Activated naive CD4-positive, alpha-beta T cell treated with anti-CD3 and anti-CD28 coated beads for 36 hours (primary cell): ENCODE data around the gene JAKMIP1. TPM values are rescaled to one million over a fixed set of nuclear protein-coding genes. Genes with fewer than 3 reads are reported as not detected.

Experiments
- CTCF ChIA-PET: fragments of 350-600 bp; sonication (Branson Sonifier 250); formaldehyde crosslinking; loops from one replicate; lab custom pipeline; 2021; ENCODE audit warnings: antibody characterized with exemption; lab: Charles Lee
- DNase-seq: peaks from one replicate; pipeline ENCODE4 v3.0.0-alpha.2; 2020
- H3K27ac Mint-ChIP-seq: one replicate; pipeline ENCODE4 v1.8.0; 2021; ENCODE audit warnings: mild to moderate bottlenecking, mixed read lengths
- H3K27me3 Mint-ChIP-seq: one replicate; pipeline ENCODE4 v1.8.0; 2021; ENCODE audit warnings: low read depth, mixed read lengths
- H3K36me3 Mint-ChIP-seq: one replicate; pipeline ENCODE4 v1.8.0; 2021; ENCODE audit warnings: low read depth, mixed read lengths
- H3K4me1 Mint-ChIP-seq: one replicate; pipeline ENCODE4 v1.8.0; 2021; ENCODE audit warnings: low read depth, mixed read lengths
- H3K4me3 Mint-ChIP-seq: one replicate; pipeline ENCODE4 v1.8.0; 2021; ENCODE audit warnings: mild to moderate bottlenecking, moderate library complexity, mixed read lengths
- H3K9me3 Mint-ChIP-seq: one replicate; pipeline ENCODE4 v1.8.0; 2021; ENCODE audit warnings: mixed read lengths
- intact Hi-C: fragments of 100-400 bp; cut with micrococcal nuclease; formaldehyde crosslinking; loops from one replicate; pipeline ENCODE4 v1.15.1; 2023
- total RNA-seq, 2 experiments: library from RNA; stranded (reverse); gene quantifications; one replicate each; pipeline ENCODE4 v1.2.3, GENCODE V29; 2021

Gene JAKMIP1
- total RNA-seq, result under 1 TPM; 0.27 to 0.50 TPM

GRCh38 chr4:6200011-6200921 lies at the start of gene JAKMIP1:
TSS of gene JAKMIP1 (minus strand) at chr4:6200549. CDS start at chr4:6112850, 87,699 bp downstream.
- CTCF ChIA-PET, result no interaction called here
- Mint-ChIP-seq H3K4me1 (peaks cover 11% of the 10 kb centered on the region), H3K9me3 (peaks cover 8% of the 10 kb centered on the region), H3K36me3 (no peaks in the 10 kb centered on the region), H3K27me3 (peaks cover 46% of the 10 kb centered on the region), H3K4me3 (peak within 1 kb of the TSS; percentile 58), H3K27ac (no peak within 1 kb of the TSS)
- peak; percentile 82 for DNase-seq
- intact Hi-C loops, result no loop called here

DNA sequence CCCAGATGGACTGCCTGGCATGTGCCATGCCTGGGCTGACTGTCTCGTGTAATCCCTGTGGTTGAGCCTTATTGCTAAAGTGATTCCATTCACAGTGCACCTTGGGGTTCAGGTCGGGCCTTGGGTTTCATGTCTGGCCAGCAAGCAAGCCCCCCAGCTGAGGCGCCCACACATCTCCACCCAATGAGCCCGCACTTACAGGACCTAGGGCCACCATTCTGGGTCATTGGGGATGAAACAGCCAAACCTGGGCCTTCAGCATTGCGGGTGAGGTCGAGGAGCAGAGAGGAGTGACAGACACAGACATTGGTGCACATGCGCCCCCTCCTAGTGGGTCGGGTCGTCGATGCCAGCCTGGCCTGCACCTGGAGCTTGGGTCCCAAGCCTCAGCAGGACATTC lies 48.0 kb upstream of the JAKMIP1 start:
- Mint-ChIP-seq H3K36me3 (no peaks in the 10 kb centered on the region), H3K27me3 (peaks cover 39% of the 10 kb centered on the region), H3K4me1 (no peaks in the 10 kb centered on the region), H3K27ac (no peak overlapping the region), H3K9me3 (peaks cover 8% of the 10 kb centered on the region), H3K4me3 (no peak overlapping the region)
- intact Hi-C loops, result no loop called here
- CTCF ChIA-PET, result interaction anchor here (1.5 to 4.8 kb wide), 3 partner anchors 79 to 116 kb away, joined by 4 to 105 read pairs (median 58); no protein-coding TSS in a partner anchor
- DNase-seq, result no peak

- intact Hi-C loops, result no loop called here
Measured at GRCh38 chr4:6246170-6246634, 45.9 kb upstream of the JAKMIP1 start.

DNA sequence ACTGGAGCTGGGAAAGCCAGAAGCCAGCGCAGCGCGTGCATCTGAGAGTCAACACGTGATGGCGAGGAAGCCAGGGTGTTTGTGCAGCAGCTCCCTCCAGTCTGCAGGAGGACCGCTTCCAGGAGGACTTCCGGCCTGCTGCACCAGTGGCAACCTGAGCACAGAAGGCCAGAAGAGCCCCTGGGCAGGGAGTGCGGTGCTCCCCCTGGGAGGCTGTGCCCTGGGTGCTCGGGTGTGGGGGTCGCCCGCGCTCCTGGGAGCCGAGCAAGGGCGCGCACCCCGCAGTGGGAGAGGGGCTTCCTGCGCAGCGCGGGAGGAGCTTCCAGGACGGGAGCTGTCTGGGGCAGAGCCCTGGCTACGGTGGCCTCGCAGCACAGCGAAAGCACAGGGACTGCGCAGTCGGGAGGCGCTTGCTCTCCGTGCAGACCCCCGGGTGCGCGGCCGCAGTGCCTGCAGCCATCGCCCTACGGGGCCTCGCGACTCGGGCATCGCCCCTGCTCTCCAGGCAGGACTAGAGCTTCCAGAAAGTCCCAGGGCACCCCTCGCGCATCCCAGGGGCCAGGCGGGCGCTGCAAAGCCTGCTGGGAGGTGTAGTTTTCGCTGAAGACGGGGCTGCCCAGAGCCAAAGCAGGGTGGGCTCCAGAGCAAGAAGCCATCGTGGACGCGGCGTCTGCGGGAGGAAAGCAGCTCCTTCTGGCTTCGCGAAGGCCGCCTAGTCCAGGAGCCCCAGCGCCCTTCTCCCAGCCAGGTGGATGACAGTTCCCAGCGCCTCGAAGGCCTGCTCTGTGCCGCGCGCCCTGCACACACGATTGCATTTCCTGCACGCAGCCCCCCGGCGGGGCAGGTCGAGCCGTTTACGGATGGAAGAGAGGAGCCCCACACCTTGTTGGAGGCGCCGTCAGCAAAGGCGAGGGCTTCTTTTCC lies 45.2 kb upstream of the JAKMIP1 start:
- DNase-seq, result no peak
- H3K36me3 Mint-ChIP-seq, result no peaks in the 10 kb centered on the region
- H3K9me3 Mint-ChIP-seq, result peaks cover 8% of the 10 kb centered on the region
- H3K27ac Mint-ChIP-seq, result no peak overlapping the region
- CTCF ChIA-PET, result interaction anchor here (3.8 kb wide), 1 partner anchor 82 kb away, joined by 13 read pairs; no protein-coding TSS in a partner anchor
- intact Hi-C loops, result no loop called here
- H3K4me1 Mint-ChIP-seq, result no peaks in the 10 kb centered on the region
- H3K27me3 Mint-ChIP-seq, result peaks cover 45% of the 10 kb centered on the region
- H3K4me3 Mint-ChIP-seq, result no peak overlapping the region

More at GRCh38 chr4:6246170-6246634, 45.9 kb upstream of the JAKMIP1 start:
- Mint-ChIP-seq H3K4me3 (no peak overlapping the region), H3K27me3 (peaks cover 45% of the 10 kb centered on the region), H3K9me3 (peaks cover 8% of the 10 kb centered on the region), H3K27ac (no peak overlapping the region), H3K36me3 (no peaks in the 10 kb centered on the region), H3K4me1 (no peaks in the 10 kb centered on the region)
- no peak for DNase-seq
- CTCF ChIA-PET, result interaction anchor here (0.6 to 3.8 kb wide), 2 partner anchors 81 to 1208 kb away, joined by 3 to 13 read pairs; no protein-coding TSS in a partner anchor

DNA sequence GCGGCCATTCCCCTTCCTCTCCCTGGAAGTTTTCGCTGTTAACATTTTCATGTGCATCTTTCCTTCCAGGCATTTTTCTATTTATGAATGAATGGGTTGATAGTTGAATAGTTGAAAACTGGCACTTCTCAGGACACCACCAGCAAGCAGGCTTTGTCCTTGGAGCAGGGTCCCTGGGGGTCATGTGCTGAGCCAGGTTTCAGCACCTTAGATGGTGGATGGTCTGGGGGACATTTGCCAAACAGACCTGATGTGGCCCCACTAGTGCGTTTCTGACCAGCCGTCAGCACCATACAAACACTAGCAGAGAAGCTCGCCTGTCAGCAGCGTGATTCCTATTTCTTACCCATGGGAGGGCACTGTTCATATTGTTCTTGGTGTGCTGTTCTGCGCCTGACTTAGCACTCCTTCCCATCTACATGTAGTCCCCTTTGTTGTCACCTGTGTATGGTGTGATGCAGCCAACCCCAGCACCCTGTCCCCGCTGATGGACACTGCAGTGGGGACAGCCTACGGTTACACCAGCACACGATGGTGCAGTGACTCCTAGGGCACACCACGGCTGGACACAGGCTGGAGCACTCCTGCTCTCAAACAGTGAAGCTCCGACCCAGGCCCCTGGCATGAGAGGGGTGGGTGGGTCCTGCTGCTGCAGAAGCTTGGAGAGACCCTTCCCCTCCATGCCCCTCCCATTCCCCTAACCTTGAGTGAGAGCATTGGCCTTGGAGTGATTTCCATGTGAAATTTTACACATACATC lies 42.1 kb upstream of the JAKMIP1 start:
- no peak overlapping the region for H3K27ac Mint-ChIP-seq
- CTCF ChIA-PET, result interaction anchor here (1.0 kb wide), 1 partner anchor 8 kb away, joined by 3 read pairs; no protein-coding TSS in a partner anchor
- H3K4me1 Mint-ChIP-seq, result no peaks in the 10 kb centered on the region
- H3K36me3 Mint-ChIP-seq, result no peaks in the 10 kb centered on the region
- peaks cover 8% of the 10 kb centered on the region for H3K9me3 Mint-ChIP-seq
- peaks cover 32% of the 10 kb centered on the region for H3K27me3 Mint-ChIP-seq
- intact Hi-C loops, result no loop called here
- DNase-seq, result no peak
- no peak overlapping the region for H3K4me3 Mint-ChIP-seq

DNA sequence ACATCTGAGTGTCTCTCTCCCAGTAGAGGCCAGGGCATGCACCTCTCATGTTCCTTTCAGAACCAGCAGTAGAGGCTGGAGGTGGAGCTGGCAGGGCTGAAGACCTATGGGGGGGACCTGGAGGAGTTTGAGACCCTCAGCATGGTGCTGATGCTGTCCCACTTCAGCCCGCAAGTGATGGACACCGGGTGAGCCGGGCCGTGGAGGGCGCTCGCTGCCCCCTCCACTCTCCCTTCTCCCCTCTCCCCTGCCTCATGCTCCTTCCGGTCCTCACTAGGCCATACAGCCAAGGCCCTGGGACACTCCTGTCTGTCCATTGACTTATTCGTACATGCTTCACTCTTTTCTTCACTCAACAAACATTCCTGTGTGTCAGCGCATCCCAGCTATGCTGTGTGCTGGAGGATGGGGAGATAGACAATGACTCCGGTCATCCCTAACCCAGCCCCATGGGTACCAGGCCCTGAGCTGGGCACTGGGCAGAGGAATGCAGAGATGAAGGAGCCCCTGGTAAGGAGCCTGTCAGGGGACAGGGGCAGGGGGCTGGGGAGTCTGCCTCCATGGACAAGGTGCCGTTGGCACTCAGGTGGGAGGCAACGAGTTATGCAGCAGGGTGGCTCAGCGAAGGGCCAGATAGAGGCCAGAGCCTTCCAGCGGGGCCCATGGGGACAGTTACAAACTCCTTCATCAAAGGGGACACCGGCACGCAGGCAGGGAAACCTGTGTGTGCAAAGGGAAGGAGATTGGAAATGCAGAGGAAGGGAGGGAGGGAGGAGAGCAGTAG lies 40.9 kb upstream of the JAKMIP1 start:
- no peaks in the 10 kb centered on the region for H3K36me3 Mint-ChIP-seq
- DNase-seq, result no peak
- intact Hi-C loops, result no loop called here
- no peak overlapping the region for H3K27ac Mint-ChIP-seq
- H3K27me3 Mint-ChIP-seq, result peaks cover 23% of the 10 kb centered on the region
- CTCF ChIA-PET, result interaction anchor here (0.6 to 0.9 kb wide), 2 partner anchors 23 to 90 kb away, joined by 3 read pairs; no protein-coding TSS in a partner anchor
- peaks cover 8% of the 10 kb centered on the region for H3K9me3 Mint-ChIP-seq
- no peak overlapping the region for H3K4me3 Mint-ChIP-seq
- H3K4me1 Mint-ChIP-seq, result no peaks in the 10 kb centered on the region

DNA sequence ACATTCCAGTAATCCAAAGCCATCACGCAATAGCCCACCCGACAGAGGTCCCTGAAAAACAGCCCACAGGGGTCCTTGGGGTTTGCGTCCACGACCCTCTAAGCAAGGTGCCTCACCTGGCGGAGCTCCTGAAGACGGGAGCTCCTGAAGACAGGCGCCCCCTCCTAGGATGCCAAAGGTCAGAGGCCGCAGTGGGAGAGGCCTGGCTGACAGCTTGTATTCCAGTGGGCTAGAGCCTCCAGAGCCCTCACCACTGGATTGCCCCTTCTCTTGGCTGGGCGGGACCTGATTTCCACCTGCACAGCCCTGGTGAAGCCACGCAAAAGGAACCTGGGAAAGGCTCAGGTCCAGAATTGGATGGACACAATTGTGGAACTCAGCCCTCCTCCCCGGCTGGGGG lies 39.6 kb upstream of the JAKMIP1 start:
- CTCF ChIA-PET, result interaction anchor here (0.9 kb wide), 1 partner anchor 11 kb away, joined by 4 read pairs; no protein-coding TSS in a partner anchor
- H3K27ac Mint-ChIP-seq, result no peak overlapping the region
- peaks cover 20% of the 10 kb centered on the region for H3K27me3 Mint-ChIP-seq
- no peaks in the 10 kb centered on the region for H3K4me1 Mint-ChIP-seq
- peaks cover 8% of the 10 kb centered on the region for H3K9me3 Mint-ChIP-seq
- no peak for DNase-seq
- intact Hi-C loops, result no loop called here
- H3K36me3 Mint-ChIP-seq, result no peaks in the 10 kb centered on the region
- no peak overlapping the region for H3K4me3 Mint-ChIP-seq

- Mint-ChIP-seq H3K4me3 (no peak overlapping the region), H3K27ac (no peak overlapping the region), H3K9me3 (peaks cover 4% of the 10 kb centered on the region), H3K27me3 (peaks cover 15% of the 10 kb centered on the region), H3K36me3 (no peaks in the 10 kb centered on the region), H3K4me1 (no peaks in the 10 kb centered on the region)
- DNase-seq, result no peak
- intact Hi-C loops, result no loop called here
- CTCF ChIA-PET, result interaction anchor here (0.9 kb wide), 1 partner anchor 11 kb away, joined by 4 read pairs; no protein-coding TSS in a partner anchor
Measured at GRCh38 chr4:6239486-6239885, 39.1 kb upstream of the JAKMIP1 start.

GRCh38 chr4:6236816-6237390 lies 36.6 kb upstream of the JAKMIP1 start:
- Mint-ChIP-seq H3K4me3 (no peak overlapping the region), H3K9me3 (no peaks in the 10 kb centered on the region), H3K4me1 (no peaks in the 10 kb centered on the region), H3K27me3 (no peaks in the 10 kb centered on the region), H3K27ac (no peak overlapping the region), H3K36me3 (no peaks in the 10 kb centered on the region)
- DNase-seq, result no peak
- intact Hi-C loops, result no loop called here
- CTCF ChIA-PET, result no interaction called here

GRCh38 chr4:6235901-6236640 lies 35.7 kb upstream of the JAKMIP1 start:
- Mint-ChIP-seq H3K27ac (no peak overlapping the region), H3K4me3 (no peak overlapping the region), H3K9me3 (no peaks in the 10 kb centered on the region), H3K27me3 (no peaks in the 10 kb centered on the region), H3K36me3 (no peaks in the 10 kb centered on the region), H3K4me1 (no peaks in the 10 kb centered on the region)
- intact Hi-C loops, result no loop called here
- DNase-seq, result no peak
- CTCF ChIA-PET, result interaction anchor here (0.6 kb wide), 1 partner anchor 88 kb away, joined by 3 read pairs; no protein-coding TSS in a partner anchor
